T-helper 2 cell (primary cell): ENCODE measurements around the gene TSC1.

ENCODE experiments used
- DNase-seq, 5 experiments: peaks; one replicate each; pipeline versions ENCODE4 v3.0.0 to v3.0.0-alpha.2; 2012 to 2022

Gene TSC1

DNA sequence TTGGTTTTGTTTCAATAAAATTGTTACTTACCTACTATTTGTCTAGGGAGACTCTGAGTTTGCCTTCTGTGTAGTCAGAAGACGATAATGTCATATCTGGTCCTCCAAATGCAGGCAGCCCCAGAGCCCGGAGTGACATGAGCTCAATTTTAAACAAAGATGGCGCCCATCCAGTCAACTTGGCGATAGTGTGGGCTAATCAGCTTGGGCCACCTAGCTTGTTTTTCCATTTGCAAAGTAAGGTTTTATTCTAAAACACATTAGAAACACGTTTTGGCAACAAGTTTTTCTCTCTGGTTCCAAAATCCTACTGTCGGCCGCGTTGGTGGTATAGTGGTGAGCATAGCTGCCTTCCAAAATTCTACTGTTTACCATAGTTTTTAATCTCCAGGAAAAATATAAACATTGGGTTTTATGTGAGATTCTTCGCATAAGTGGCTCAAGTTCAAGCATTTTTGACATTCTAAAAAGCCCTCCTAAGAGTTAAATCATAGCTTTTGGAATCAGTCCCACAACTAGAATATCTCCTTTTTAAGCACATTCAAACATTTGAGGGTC, 13.2 kb downstream of the TSC1 start:
- DNase-seq: no peak

DNA sequence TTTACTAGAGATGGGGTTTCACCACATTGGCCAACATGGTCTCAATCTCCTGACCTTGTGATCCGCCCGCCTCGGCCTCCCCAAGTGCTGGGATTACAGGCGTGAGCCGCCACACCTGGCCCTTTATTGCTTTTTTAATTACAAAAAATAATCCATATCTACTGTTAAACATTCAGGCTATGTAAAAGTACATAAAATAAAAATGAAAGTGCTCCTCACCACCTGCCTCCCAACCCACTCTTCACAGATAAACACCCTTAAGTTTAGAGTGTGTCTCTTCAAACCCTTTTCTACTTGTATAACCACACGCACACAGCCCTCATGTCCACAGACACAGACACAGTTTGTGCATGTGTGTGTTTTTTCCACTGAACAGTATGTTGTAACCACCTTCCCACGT, 16.7 kb downstream of the TSC1 start:
- DNase-seq: no peak

DNA sequence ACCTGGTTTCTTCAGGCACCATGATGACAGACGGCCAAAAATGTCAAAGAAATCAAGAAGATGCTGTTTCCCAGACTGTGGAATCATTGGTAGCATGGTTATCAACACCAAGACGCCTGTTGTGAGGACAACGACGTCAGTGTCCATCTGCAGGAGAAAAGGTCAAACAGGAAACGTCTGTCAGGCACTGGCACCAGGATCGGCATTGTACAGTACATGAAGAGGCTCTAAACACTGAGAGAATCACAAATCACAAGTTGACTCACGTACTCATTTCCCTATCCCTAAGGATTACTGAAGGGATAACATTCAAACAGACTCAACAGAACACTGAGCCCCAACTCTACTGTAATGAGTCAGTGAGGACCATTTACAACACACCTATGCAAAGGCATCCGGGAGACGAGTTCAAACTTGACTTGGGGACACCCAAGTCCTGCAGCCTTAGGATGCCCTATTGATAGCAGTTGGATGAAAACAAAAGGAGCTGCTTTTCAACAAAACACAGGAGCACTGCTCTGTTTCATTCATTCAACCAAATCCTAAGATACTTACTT, 21.0 kb downstream of the TSC1 start:
- DNase-seq: no peak

DNA sequence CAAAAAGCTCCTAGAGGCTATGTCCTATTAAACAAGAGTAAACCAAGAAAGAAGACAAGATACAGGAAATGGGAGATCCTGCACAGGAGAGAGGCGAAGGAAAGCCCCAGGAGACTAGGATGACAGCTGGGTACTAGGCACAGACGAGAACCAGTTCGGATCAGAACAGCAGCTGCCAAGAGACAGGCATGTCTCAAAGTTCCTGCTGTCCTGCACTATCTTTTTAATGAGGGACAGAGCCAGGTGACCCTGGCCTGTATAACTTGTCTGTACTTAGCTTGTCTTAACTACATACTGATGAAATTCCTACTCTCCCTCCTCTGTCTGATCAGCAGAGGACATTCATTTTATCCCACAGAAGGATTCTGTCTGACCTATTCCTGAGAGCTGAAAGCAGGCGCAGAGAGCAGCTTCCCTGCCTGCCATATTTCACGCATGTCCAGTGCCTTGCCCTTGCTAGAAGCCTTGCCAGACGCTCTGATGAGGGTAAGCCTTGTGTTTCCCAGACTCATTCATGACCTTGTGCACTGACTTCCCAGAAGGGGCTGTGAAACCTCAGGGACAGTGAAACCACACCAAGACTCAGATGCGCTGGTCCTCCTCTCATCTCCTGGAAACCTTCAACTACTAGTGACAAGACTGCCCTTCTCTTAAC, 24.7 kb downstream of the TSC1 start:
- no peak for DNase-seq

- DNase-seq: no peak
Measured at GRCh38 chr9:132914924-132915323, 29.5 kb downstream of the TSC1 start.

- DNase-seq: no peak
Measured at GRCh38 chr9:132912131-132912530, 32.3 kb downstream of the TSC1 start.

DNA sequence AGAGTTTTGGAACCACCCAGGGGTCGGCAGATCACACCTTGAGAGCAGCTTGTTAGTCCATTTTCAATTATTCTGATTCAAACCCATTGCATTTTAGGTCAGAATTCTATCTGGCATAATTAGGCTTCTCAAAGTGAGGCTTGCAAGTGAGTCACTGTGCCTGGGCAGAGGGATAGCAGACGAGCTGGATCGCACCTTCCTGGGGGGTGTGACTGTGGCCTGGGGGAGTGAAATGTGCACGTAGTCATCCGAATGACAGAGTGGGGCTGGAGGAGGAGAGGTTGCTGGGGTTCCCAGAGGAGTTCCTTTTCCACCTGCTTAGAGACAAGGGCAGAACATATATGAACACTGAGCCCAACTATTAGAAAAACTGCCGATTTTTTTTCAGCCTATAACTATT, 34.0 kb downstream of the TSC1 start:
- DNase-seq: no peak

GRCh38 chr9:132909311-132909710, 35.1 kb downstream of the TSC1 start:
- DNase-seq: no peak

- DNase-seq: peak in 2 of 5 experiments; percentile 38 to 74
Measured at GRCh38 chr9:132908635-132909034, 35.8 kb downstream of the TSC1 start.

GRCh38 chr9:132905726-132906125, 38.7 kb downstream of the TSC1 start:
- DNase-seq: no peak

DNA sequence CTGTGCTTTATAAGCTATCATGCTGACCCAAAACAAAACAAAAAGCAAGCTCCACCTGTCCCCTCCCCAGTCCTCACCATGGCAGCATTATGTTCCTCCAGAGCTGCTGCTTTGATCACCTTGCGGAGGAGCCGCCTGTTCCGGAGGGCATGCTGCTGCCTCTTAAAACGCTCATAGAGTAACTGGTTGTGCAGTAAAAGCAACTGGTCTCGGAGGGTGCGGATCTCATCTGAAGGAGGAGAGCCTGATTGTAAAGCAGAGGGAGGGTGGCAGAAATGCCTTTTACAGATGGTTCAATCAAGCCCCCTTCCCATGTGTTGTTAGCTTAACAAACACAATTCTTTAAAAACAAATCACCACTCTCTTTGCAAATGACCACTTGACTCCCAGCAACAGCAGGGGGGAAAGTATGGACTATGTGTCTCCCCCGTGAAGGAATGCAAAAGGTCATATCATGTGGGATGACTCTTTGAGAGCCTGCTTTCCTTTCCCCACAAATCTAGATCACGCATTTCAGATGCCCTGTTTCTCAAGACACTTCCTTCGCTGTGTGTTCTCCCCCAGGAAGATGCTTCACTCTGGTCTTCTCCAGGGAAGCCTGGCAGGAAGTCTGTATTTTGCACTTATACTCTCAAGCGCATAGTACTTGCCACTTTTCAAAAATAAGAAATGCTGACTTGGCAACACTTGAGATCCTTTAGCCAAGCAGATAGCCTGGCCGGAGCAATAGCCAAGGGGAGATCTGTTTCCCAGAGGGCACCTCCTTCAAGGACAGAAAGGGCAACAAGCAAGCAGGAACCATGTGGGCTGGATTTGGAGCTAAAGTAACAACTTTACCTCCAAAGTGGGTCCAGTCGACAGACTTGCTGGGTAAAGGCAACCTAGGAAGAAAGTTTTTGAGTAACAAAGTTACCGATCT, 40.6 kb downstream of the TSC1 start:
- no peak for DNase-seq

DNA sequence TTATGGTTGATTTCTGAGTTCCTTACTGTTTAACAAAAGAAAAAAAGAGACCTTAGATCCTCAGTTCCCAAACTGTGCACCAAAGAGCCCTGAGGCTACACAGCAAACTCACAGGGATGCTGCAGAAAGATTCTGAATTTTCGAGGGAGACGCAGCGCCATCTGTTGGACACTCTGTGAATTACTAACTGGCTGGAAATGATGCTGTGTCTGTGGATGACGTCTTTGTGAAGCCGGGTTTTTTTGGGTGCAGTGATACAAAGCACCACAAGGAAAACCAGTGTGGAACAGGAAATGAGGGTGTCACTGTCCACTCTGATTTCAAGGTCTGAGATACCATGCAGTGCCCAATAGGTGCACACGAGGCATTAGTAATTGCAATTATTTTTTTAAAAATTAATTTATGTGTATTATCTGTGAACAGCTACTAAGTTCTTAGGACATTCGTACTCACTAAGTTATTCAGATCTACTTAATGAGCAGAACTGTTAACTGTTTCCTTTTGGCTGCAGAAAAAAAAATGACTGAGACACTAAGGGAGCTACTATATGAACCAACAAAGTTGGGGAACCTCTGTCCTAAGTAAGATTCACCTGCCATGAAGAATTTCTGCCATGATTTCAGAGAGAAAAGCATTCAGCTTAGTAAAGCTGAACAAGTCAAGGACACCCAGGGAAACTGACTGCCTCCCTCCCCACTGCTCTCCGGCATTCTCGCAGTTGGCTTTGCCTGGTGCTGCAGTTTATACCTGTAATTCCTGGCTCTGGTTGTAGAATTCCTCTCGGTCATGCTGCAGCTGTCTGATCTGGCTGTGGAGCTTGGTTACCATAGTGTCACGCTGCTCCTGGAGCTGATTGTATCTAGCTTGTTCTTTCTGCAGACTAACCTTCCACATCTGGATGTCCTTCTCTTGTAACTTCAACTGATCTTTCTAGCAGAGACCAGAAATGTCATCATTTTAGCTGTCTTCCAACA, 42.3 kb downstream of the TSC1 start:
- DNase-seq: peak; percentile 35 to 83 (median 64)

GRCh38 chr9:132898051-132898450, 46.4 kb downstream of the TSC1 start:
- no peak for DNase-seq

DNA sequence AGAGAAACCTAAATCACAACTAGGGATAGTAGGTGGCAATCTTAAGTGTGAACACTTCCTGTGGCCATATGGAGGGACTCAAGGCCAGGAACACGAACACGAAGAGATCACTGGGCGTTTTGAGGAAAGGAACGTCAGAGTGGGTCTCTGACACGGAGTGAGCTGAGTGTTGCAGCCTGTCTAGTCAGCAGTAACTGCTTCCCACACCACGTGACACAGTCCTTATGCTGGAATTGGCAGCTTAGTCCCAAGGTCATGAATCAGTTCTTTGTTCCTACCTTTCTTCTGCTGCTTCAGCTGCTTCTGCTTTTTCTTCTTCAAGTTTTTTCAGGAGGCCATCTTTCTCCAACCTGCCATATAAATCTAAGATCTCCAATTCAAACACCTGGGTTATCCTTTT, 47.5 kb downstream of the TSC1 start:
- no peak for DNase-seq

- no peak for DNase-seq
Measured at GRCh38 chr9:132896264-132896663, 48.2 kb downstream of the TSC1 start.

GRCh38 chr9:132894862-132895835, 49.3 kb downstream of the TSC1 start:
- DNase-seq: no peak

GRCh38 chr9:132894346-132894745, 50.1 kb downstream of the TSC1 start:
- no peak for DNase-seq

DNA sequence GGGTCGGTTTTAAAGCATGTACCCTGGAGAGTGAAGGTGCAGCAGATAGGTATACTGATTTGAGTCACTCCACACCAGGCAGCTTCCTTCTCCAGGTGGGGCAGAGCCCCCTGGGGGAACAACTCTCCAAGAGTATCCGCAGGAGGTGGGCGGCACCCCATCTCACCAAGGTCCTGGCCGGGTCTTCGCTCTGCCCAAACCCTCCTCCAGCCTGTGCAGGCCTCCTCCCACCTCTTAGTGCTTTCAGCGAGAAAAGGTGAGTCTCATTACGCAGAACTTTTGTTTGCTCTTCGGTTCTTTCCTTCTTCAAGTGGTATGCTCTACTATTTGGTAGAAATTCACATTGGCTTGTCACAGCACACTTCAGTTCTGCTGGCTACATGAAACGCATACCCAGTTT, 52.0 kb downstream of the TSC1 start:
- DNase-seq: no peak

DNA sequence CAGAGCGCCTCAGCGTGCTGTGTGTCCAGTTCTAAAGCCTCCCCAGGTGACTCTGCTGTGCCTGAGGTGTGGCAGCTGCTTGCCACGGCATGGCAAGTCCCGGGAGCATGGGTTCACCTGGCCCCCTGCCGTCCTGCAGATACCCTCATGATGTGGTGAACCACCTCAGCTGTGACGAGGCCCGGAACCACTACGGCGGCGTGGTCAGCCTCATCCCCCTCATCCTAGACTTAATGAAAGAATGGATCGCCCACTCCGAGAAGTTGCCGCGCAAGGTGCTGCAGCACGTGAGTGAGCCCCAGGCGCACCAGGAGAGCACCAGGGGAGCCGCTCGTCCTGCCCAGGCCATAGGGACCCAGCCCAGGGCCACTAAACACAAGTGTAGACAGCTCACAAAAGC, 56.3 kb downstream of the TSC1 start:
- DNase-seq: no peak

DNA sequence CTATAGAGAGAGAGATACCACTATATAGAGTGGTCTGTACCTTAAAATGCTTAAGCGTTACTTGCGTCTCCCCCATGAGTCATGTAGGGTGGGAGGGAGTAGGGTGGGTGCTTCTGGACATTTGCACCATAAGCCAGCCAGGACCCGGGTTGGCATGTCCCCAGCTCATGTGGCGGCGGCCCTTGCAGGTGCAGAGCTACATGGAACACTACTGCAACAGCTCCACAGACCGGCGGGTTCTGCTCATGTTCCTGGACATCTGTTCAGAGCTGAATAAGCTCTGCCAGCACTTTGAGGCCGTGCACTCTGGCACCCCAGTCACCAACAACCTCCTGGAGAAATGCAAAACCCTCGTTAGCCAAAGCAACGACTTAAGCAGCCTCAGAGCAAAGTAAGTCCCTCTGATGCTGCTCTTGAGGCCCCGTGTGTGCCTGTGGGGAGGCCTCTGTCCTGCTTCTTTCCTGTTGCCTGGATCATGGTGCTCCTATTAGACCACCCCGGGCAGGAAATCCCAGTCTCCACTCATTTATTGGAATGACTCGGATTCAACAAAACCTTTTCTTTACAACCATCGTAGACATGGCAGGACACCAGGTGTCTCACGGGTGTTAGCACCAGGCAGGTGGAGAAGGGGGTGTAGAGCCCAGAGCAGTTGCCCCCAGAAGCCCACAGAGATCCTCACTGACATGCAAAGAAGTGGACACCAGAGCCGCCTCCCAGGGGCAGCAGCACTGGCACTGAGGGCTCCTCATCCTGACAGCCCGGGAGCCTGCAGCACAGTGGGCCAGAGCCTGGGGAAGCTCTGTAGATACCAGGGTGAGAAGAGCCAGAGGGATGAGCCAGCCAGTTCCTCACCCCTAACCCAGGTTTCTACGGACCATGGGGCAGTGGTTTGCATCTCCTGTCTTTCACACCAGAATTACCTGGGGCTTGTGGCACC, 57.0 kb downstream of the TSC1 start:
- DNase-seq: no peak
